ENCODE results near the gene ABR.

GRCh38 chr17:1180958-1181752 is 1.4 kb upstream of the ABR start:
- TF ChIP-seq, protein P1, sequence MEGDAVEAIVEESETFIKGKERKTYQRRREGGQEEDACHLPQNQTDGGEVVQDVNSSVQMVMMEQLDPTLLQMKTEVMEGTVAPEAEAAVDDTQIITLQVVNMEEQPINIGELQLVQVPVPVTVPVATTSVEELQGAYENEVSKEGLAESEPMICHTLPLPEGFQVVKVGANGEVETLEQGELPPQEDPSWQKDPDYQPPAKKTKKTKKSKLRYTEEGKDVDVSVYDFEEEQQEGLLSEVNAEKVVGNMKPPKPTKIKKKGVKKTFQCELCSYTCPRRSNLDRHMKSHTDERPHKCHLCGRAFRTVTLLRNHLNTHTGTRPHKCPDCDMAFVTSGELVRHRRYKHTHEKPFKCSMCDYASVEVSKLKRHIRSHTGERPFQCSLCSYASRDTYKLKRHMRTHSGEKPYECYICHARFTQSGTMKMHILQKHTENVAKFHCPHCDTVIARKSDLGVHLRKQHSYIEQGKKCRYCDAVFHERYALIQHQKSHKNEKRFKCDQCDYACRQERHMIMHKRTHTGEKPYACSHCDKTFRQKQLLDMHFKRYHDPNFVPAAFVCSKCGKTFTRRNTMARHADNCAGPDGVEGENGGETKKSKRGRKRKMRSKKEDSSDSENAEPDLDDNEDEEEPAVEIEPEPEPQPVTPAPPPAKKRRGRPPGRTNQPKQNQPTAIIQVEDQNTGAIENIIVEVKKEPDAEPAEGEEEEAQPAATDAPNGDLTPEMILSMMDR (IDR thresholded peaks at IDR 0.05), result no peak
- TF ChIP-seq POLR2A (IDR thresholded peaks at IDR 0.05), result no peak
